Stimulated activated CD4-positive, alpha-beta T cell treated with anti-CD3 and anti-CD28 coated beads, Interleukin-1b, Interleukin-23, amount 100 ng/mL, for 24 hours (primary cell): ENCODE results near the gene TRMT1.
"Not testable (repeated sequence)": the region's sequence is repeated elsewhere in the genome, so short reads cannot be mapped to it uniquely, and the experiment has no call there.

Experiments used
- DNase-seq, 4 experiments: peaks; one replicate each; pipeline ENCODE4 v3.0.0-alpha.2; 2020; ENCODE audit warnings: low read depth in 4 of 4, low spot score in 1 of 4

Gene TRMT1

GRCh38 chr19:13116282-13117175 lies at the start of gene TRMT1:
TRMT1 (minus strand) TSS chr19:13116740; CDS start chr19:13116399, 341 bp downstream.
- DNase-seq: peak; percentile 79 to 92 (median 89)

- DNase-seq: not testable (repeated sequence)
Measured at GRCh38 chr19:13166151-13166550, 49.6 kb upstream of the TRMT1 start.

GRCh38 chr19:13165162-13165997 lies 48.8 kb upstream of the TRMT1 start:
- DNase-seq: no peak

GRCh38 chr19:13164343-13165161 lies 48.0 kb upstream of the TRMT1 start:
- no peak for DNase-seq

- DNase-seq: no peak
Measured at GRCh38 chr19:13163609-13164342, 47.2 kb upstream of the TRMT1 start.

- peak; percentile 61 to 90 (median 74) for DNase-seq
Measured at GRCh38 chr19:13162724-13163608, 46.4 kb upstream of the TRMT1 start.

GRCh38 chr19:13160557-13160956 lies 44.0 kb upstream of the TRMT1 start:
- no peak for DNase-seq

- no peak for DNase-seq
Measured at GRCh38 chr19:13159713-13160112, 43.2 kb upstream of the TRMT1 start.

GRCh38 chr19:13155472-13156359 lies 39.2 kb upstream of the TRMT1 start:
- DNase-seq: peak in 1 of 4 experiments; percentile 65

- DNase-seq: peak in 2 of 4 experiments; percentile 62 to 79
Measured at GRCh38 chr19:13154911-13155471, 38.5 kb upstream of the TRMT1 start.

GRCh38 chr19:13154241-13154778 lies 37.8 kb upstream of the TRMT1 start:
- peak in 1 of 4 experiments; percentile 71 for DNase-seq

- no peak for DNase-seq
Measured at GRCh38 chr19:13153569-13154240, 37.2 kb upstream of the TRMT1 start.

- peak; percentile 94 to 99 (median 96) for DNase-seq
Measured at GRCh38 chr19:13152974-13153568, 36.5 kb upstream of the TRMT1 start.

- DNase-seq: no peak
Measured at GRCh38 chr19:13152356-13152973, 35.9 kb upstream of the TRMT1 start.

- peak; percentile 88 to 93 (median 90) for DNase-seq
Measured at GRCh38 chr19:13151605-13152355, 35.2 kb upstream of the TRMT1 start.
